Mesenchymal stem cell (in vitro differentiated cells and primary cell): ENCODE measurements around the gene USP43.
A peak's percentile ranks its signal among the peaks of the same experiment; 100 is the strongest.

ENCODE experiments used
- DNase-seq: peaks from one replicate; pipeline ENCODE4 v3.0.0-alpha.2; 2013
- H2AFZ ChIP-seq: one replicate; pipeline ENCODE4 v1.6.1; 2013; ENCODE audit warnings: low read depth, mild to moderate bottlenecking, control low read depth, inconsistent platforms, low read length, moderate library complexity
- H2AK5ac ChIP-seq: 2 replicates; pipeline ENCODE4 v1.6.1; 2013; ENCODE audit warnings: low read length, moderate library complexity, mild to moderate bottlenecking, inconsistent platforms; ENCODE audit not compliant: severe bottlenecking
- H2BK120ac ChIP-seq: one replicate; pipeline ENCODE4 v1.6.1; 2013; ENCODE audit warnings: low read depth, mild to moderate bottlenecking, inconsistent platforms, low read length, moderate library complexity
- H2BK12ac ChIP-seq, 2 experiments: one replicate each; pipeline ENCODE4 v1.6.1; 2013; ENCODE audit warnings: inconsistent platforms in 2 of 2, low read length in 2 of 2, mild to moderate bottlenecking in 2 of 2, moderate library complexity in 2 of 2, control low read depth in 1 of 2
- H2BK15ac ChIP-seq: one replicate; pipeline ENCODE4 v1.6.1; 2013; ENCODE audit warnings: mild to moderate bottlenecking, low read depth, inconsistent platforms; ENCODE audit not compliant: poor library complexity, severe bottlenecking
- H2BK5ac ChIP-seq: 2 replicates; pipeline ENCODE4 v1.6.1; 2013; ENCODE audit warnings: low read depth, mild to moderate bottlenecking, low read length, control low read depth, inconsistent platforms; ENCODE audit not compliant: poor library complexity, severe bottlenecking
- H3K14ac ChIP-seq, 2 experiments: one replicate each; pipeline ENCODE4 v1.6.1; 2013; ENCODE audit warnings: inconsistent platforms in 2 of 2, low read length in 2 of 2, control low read depth in 1 of 2, mild to moderate bottlenecking in 1 of 2, moderate library complexity in 1 of 2
- H3K18ac ChIP-seq, 2 experiments: one replicate each; pipeline ENCODE4 v1.6.1; 2013; ENCODE audit warnings: inconsistent platforms in 2 of 2, low read length in 2 of 2, control low read depth in 1 of 2, low read depth in 1 of 2, mild to moderate bottlenecking in 1 of 2
- H3K23ac ChIP-seq, 2 experiments: one replicate each; pipeline ENCODE4 v1.6.1; 2013; ENCODE audit warnings: inconsistent platforms in 2 of 2, low read length in 2 of 2, mild to moderate bottlenecking in 2 of 2, moderate library complexity in 2 of 2, control low read depth in 1 of 2
- H3K27ac ChIP-seq: 2 replicates; pipeline ENCODE4 v1.5.1; 2013; ENCODE audit warnings: mild to moderate bottlenecking, moderate library complexity, low read length, control low read depth, inconsistent platforms; ENCODE audit not compliant: poor library complexity, severe bottlenecking
- H3K27me3 ChIP-seq, 2 experiments: 2 replicates each; pipeline versions ENCODE4 v1.6.1 to v1.7.0; 2013; ENCODE audit warnings: low read length in 2 of 2, mild to moderate bottlenecking in 2 of 2, moderate library complexity in 2 of 2, control low read depth in 1 of 2, inconsistent platforms in 1 of 2; ENCODE audit not compliant: control insufficient read depth in 1 of 2, insufficient read depth in 1 of 2
- H3K36me3 ChIP-seq, 2 experiments: 2 replicates each; pipeline versions ENCODE4 v1.6.1 to v1.7.0; 2013; ENCODE audit warnings: low read length in 2 of 2, control low read depth in 1 of 2, inconsistent platforms in 1 of 2, low read depth in 1 of 2, mild to moderate bottlenecking in 1 of 2; ENCODE audit not compliant: insufficient read depth in 2 of 2, control insufficient read depth in 1 of 2
- H3K4ac ChIP-seq, 2 experiments: one replicate each; pipeline ENCODE4 v1.6.1; 2013; ENCODE audit warnings: inconsistent platforms in 2 of 2, low read length in 2 of 2, mild to moderate bottlenecking in 2 of 2, moderate library complexity in 2 of 2, control low read depth in 1 of 2, low read depth in 1 of 2
- H3K4me1 ChIP-seq: 2 replicates; pipeline ENCODE4 v1.6.1; 2013; ENCODE audit warnings: low read depth, low read length, control low read depth; ENCODE audit not compliant: control insufficient read depth, insufficient read depth
- H3K4me2 ChIP-seq: 2 replicates; pipeline ENCODE4 v1.6.1; 2013; ENCODE audit warnings: low read length, mild to moderate bottlenecking, inconsistent platforms; ENCODE audit not compliant: poor library complexity, severe bottlenecking
- H3K4me3 ChIP-seq, 2 experiments: 2 replicates each; pipeline versions ENCODE4 v1.5.1 to v1.7.0; 2013; ENCODE audit warnings: low read length in 2 of 2, mild to moderate bottlenecking in 2 of 2, control low read depth in 1 of 2, low read depth in 1 of 2; ENCODE audit not compliant: insufficient read depth in 1 of 2
- H3K79me1 ChIP-seq: replicated peaks from 2 replicates; pipeline ENCODE4 v1.6.1; 2013; ENCODE audit warnings: mild to moderate bottlenecking, control low read depth, low read length, inconsistent platforms; ENCODE audit not compliant: poor library complexity, severe bottlenecking
- H3K9ac ChIP-seq: 2 replicates; pipeline ENCODE4 v1.7.0; 2013; ENCODE audit warnings: mild to moderate bottlenecking, low read length, moderate library complexity
- H3K9me3 ChIP-seq: 2 replicates; pipeline ENCODE4 v1.7.0; 2013; ENCODE audit warnings: mild to moderate bottlenecking, low read length; ENCODE audit not compliant: control insufficient read depth
- H4K8ac ChIP-seq: one replicate; pipeline ENCODE4 v1.6.1; 2013; ENCODE audit warnings: inconsistent platforms, mild to moderate bottlenecking, low read length, moderate library complexity
- H4K91ac ChIP-seq: one replicate; pipeline ENCODE4 v1.6.1; 2013; ENCODE audit warnings: mild to moderate bottlenecking, low read length, inconsistent platforms
- WGBS: methylation state at CpG from one replicate; pipeline ENCODE4 v1.1.7; 2013; ENCODE audit warnings: mixed read lengths; 5-methylcytosine and 5-hydroxymethylcytosine counted together

The USP43 gene

GRCh38 chr17:9672266-9672665, 26.9 kb downstream of the USP43 start:
- Histone ChIP-seq H3K23ac (no peak overlapping the region), H2AFZ (no peak overlapping the region), H3K27me3 (no peaks in the 10 kb centered on the region), H3K4me1 (peaks cover 3% of the 10 kb centered on the region), H3K9ac (no peak overlapping the region), H4K8ac (no peak overlapping the region), H2BK5ac (no peak overlapping the region), H3K4ac (no peak overlapping the region), H3K4me2 (no peak overlapping the region), H2AK5ac (no peak overlapping the region), H3K14ac (no peak overlapping the region), H3K27ac (no peak overlapping the region), H2BK120ac (no peak overlapping the region), H4K91ac (no peak overlapping the region), H2BK12ac (no peak overlapping the region), H3K4me3 (no peak overlapping the region), H2BK15ac (no peak overlapping the region), H3K9me3 (no peaks in the 10 kb centered on the region), H3K18ac (no peak overlapping the region), H3K36me3 (peaks cover 0 to 3% of the 10 kb centered on the region in 2 experiments), H3K79me1 (peaks cover 12% of the 10 kb centered on the region)
- 96% methylated on average over 5 of the region's 8 CpGs for WGBS
- peak; percentile 64 for DNase-seq

- Histone ChIP-seq H3K4me2 (no peak overlapping the region), H4K91ac (no peak overlapping the region), H2BK120ac (no peak overlapping the region), H2BK12ac (no peak overlapping the region), H3K36me3 (peaks cover 0 to 3% of the 10 kb centered on the region in 2 experiments), H4K8ac (no peak overlapping the region), H3K14ac (no peak overlapping the region), H3K79me1 (peaks cover 12% of the 10 kb centered on the region), H3K4me1 (peaks cover 5% of the 10 kb centered on the region), H2BK15ac (no peak overlapping the region), H3K9me3 (no peaks in the 10 kb centered on the region), H2BK5ac (no peak overlapping the region), H2AFZ (no peak overlapping the region), H3K23ac (no peak overlapping the region), H2AK5ac (no peak overlapping the region), H3K27me3 (no peaks in the 10 kb centered on the region), H3K27ac (no peak overlapping the region), H3K4ac (no peak overlapping the region), H3K18ac (no peak overlapping the region), H3K4me3 (no peak overlapping the region), H3K9ac (no peak overlapping the region)
- DNase-seq: no peak
- WGBS: 89% methylated on average over 6 of the region's 6 CpGs
Observed at GRCh38 chr17:9672691-9673090, 27.4 kb downstream of the USP43 start.

- Histone ChIP-seq H2BK5ac (no peak overlapping the region), H3K4ac (no peak overlapping the region), H3K36me3 (peaks cover 0 to 6% of the 10 kb centered on the region in 2 experiments), H3K27me3 (no peaks in the 10 kb centered on the region), H2AFZ (no peak overlapping the region), H3K9me3 (peaks cover 12% of the 10 kb centered on the region), H2AK5ac (no peak overlapping the region), H3K23ac (no peak overlapping the region), H2BK12ac (no peak overlapping the region), H3K4me1 (peaks cover 5% of the 10 kb centered on the region), H3K79me1 (peaks cover 7% of the 10 kb centered on the region), H3K4me3 (no peak overlapping the region), H3K4me2 (no peak overlapping the region), H3K18ac (no peak overlapping the region), H2BK15ac (no peak overlapping the region), H3K14ac (no peak overlapping the region), H4K8ac (no peak overlapping the region), H2BK120ac (no peak overlapping the region), H3K9ac (no peak overlapping the region), H4K91ac (no peak overlapping the region), H3K27ac (no peak overlapping the region)
- peak; percentile 13 for DNase-seq
- WGBS: 92% methylated on average over 3 of the region's 4 CpGs
Observed at GRCh38 chr17:9676084-9676483, 30.8 kb downstream of the USP43 start.

- WGBS: 67% methylated on average over 2 of the region's 4 CpGs
- no peak overlapping the region for H2BK15ac ChIP-seq
Observed at GRCh38 chr17:9676820-9677310, 31.5 kb downstream of the USP43 start.

More at GRCh38 chr17:9676820-9677310, 31.5 kb downstream of the USP43 start:
- Histone ChIP-seq H3K36me3 (peaks cover 0 to 11% of the 10 kb centered on the region in 2 experiments), H3K9ac (no peak overlapping the region), H3K4me2 (no peak overlapping the region), H3K18ac (no peak overlapping the region), H3K4me1 (peaks cover 5% of the 10 kb centered on the region), H2BK12ac (no peak overlapping the region), H3K9me3 (peaks cover 12% of the 10 kb centered on the region), H3K4me3 (no peak overlapping the region), H2AK5ac (no peak overlapping the region), H2BK5ac (peak overlapping the region; percentile 20), H3K14ac (no peak overlapping the region), H3K27ac (peak overlapping the region; percentile 53), H3K4ac (no peak overlapping the region), H3K27me3 (no peaks in the 10 kb centered on the region), H4K91ac (no peak overlapping the region), H2AFZ (no peak overlapping the region), H3K23ac (no peak overlapping the region), H4K8ac (no peak overlapping the region), H3K79me1 (peaks cover 7% of the 10 kb centered on the region), H2BK120ac (no peak overlapping the region)
- peak; percentile 83 for DNase-seq
